RWPE2 (cell line): Measurements from ENCODE around the gene KIF6.
"Not testable (repeated sequence)": the region's sequence is repeated elsewhere in the genome, so short reads cannot be mapped to it uniquely, and the experiment has no call there.

Experiments used
- ATAC-seq: fragments of 200-7000 bp; cut with Tn5 transposase; 3 replicates; pipeline ENCODE4 v1.9.1; 2021; ENCODE audit warnings: low read depth
- DNase-seq: peaks from one replicate; pipeline ENCODE4 v3.0.0-alpha.2; 2020; ENCODE audit warnings: low spot score
- H3K27ac ChIP-seq: fragments of 450-650 bp; 2 replicates; pipeline ENCODE4 v1.5.1; 2017; ENCODE audit warnings: mild to moderate bottlenecking; ENCODE audit not compliant: poor library complexity, severe bottlenecking
- H3K27me3 ChIP-seq: fragments of 250-450 bp; sonication (Bioruptor Pico); 2 replicates; pipeline ENCODE4 v1.5.1; 2021; ENCODE audit warnings: mild to moderate bottlenecking, moderate library complexity; ENCODE audit not compliant: insufficient read depth, poor library complexity, severe bottlenecking
- H3K36me3 ChIP-seq: fragments of 250-450 bp; sonication (Bioruptor Pico); 2 replicates; pipeline ENCODE4 v1.5.1; 2020; ENCODE audit warnings: low read depth, mild to moderate bottlenecking, moderate library complexity
- H3K4me1 ChIP-seq: fragments of 250-450 bp; sonication (Bioruptor Pico); 2 replicates; pipeline ENCODE4 v1.5.1; 2021; ENCODE audit warnings: mild to moderate bottlenecking, moderate library complexity; ENCODE audit not compliant: insufficient read depth, poor library complexity, severe bottlenecking
- H3K4me3 ChIP-seq: fragments of 250-450 bp; sonication (Bioruptor Pico); 2 replicates; pipeline ENCODE4 v1.5.1; 2021; ENCODE audit warnings: mild to moderate bottlenecking, moderate library complexity; ENCODE audit not compliant: severe bottlenecking
- H3K9me3 ChIP-seq: fragments of 250-450 bp; sonication (Bioruptor Pico); 2 replicates; pipeline ENCODE4 v1.5.1; 2021; ENCODE audit warnings: mild to moderate bottlenecking, moderate library complexity; ENCODE audit not compliant: severe bottlenecking
- TF ChIP-seq, protein P1 (sequence below): fragments of 450-650 bp; IDR thresholded peaks from one replicate; pipeline ENCODE4 v1.5.1; 2017; ENCODE audit warnings: mild to moderate bottlenecking, moderate library complexity; ENCODE audit not compliant: poor library complexity, severe bottlenecking

The KIF6 gene

GRCh38 chr6:39490108-39490507 is 235.1 kb downstream of the KIF6 start:
- H3K27me3 ChIP-seq = no peaks in the 10 kb centered on the region
- ATAC-seq = no peak
- no peak overlapping the region for H3K4me3 ChIP-seq
- H3K27ac ChIP-seq = no peak overlapping the region
- H3K36me3 ChIP-seq = no peaks in the 10 kb centered on the region
- H3K4me1 ChIP-seq = no peaks in the 10 kb centered on the region
- TF ChIP-seq, protein P1, sequence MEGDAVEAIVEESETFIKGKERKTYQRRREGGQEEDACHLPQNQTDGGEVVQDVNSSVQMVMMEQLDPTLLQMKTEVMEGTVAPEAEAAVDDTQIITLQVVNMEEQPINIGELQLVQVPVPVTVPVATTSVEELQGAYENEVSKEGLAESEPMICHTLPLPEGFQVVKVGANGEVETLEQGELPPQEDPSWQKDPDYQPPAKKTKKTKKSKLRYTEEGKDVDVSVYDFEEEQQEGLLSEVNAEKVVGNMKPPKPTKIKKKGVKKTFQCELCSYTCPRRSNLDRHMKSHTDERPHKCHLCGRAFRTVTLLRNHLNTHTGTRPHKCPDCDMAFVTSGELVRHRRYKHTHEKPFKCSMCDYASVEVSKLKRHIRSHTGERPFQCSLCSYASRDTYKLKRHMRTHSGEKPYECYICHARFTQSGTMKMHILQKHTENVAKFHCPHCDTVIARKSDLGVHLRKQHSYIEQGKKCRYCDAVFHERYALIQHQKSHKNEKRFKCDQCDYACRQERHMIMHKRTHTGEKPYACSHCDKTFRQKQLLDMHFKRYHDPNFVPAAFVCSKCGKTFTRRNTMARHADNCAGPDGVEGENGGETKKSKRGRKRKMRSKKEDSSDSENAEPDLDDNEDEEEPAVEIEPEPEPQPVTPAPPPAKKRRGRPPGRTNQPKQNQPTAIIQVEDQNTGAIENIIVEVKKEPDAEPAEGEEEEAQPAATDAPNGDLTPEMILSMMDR = no peak
- H3K9me3 ChIP-seq = no peaks in the 10 kb centered on the region
- DNase-seq = no peak

GRCh38 chr6:39488255-39488879 is 236.8 kb downstream of the KIF6 start:
- no peak for DNase-seq
- no peaks in the 10 kb centered on the region for H3K27me3 ChIP-seq

GRCh38 chr6:39484276-39484675 is 240.9 kb downstream of the KIF6 start:
- DNase-seq (no peak), ATAC-seq (no peak)

More at GRCh38 chr6:39488255-39488879, 236.8 kb downstream of the KIF6 start:
- Histone ChIP-seq H3K4me1 (no peaks in the 10 kb centered on the region), H3K4me3 (no peak overlapping the region), H3K9me3 (no peaks in the 10 kb centered on the region), H3K36me3 (no peaks in the 10 kb centered on the region), H3K27ac (no peak overlapping the region)
- TF ChIP-seq, protein P1 = no peak
- ATAC-seq = no peak

GRCh38 chr6:39479819-39480218 is 245.4 kb downstream of the KIF6 start:
- H3K27ac ChIP-seq, H3K9me3 ChIP-seq, H3K36me3 ChIP-seq, H3K4me1 ChIP-seq, DNase-seq, H3K27me3 ChIP-seq, H3K4me3 ChIP-seq, ATAC-seq: not testable (repeated sequence)

More at GRCh38 chr6:39484276-39484675, 240.9 kb downstream of the KIF6 start:
- TF ChIP-seq, protein P1 = no peak
- Histone ChIP-seq H3K9me3 (no peaks in the 10 kb centered on the region), H3K4me1 (no peaks in the 10 kb centered on the region), H3K36me3 (no peaks in the 10 kb centered on the region), H3K4me3 (no peak overlapping the region), H3K27ac (no peak overlapping the region), H3K27me3 (no peaks in the 10 kb centered on the region)

GRCh38 chr6:39476670-39477069 is 248.5 kb downstream of the KIF6 start:
- ATAC-seq = no peak
- no peaks in the 10 kb centered on the region for H3K9me3 ChIP-seq
- TF ChIP-seq, protein P1 = no peak

More at GRCh38 chr6:39476670-39477069, 248.5 kb downstream of the KIF6 start:
- H3K27me3 ChIP-seq = no peaks in the 10 kb centered on the region
- H3K27ac ChIP-seq = no peak overlapping the region
- no peak overlapping the region for H3K4me3 ChIP-seq
- no peak for DNase-seq
- no peaks in the 10 kb centered on the region for H3K36me3 ChIP-seq
- H3K4me1 ChIP-seq = no peaks in the 10 kb centered on the region
